ENCODE results near the gene GALNT18. TPM values are rescaled to one million over a fixed set of nuclear protein-coding genes. Genes with fewer than 3 reads are reported as not detected.

Gene GALNT18
- total and polyA plus RNA-seq, 4 donors, result 17.7 to 109 (median 63.7) TPM

- no peak for TF ChIP-seq CTCF (IDR thresholded peaks at IDR 0.05; ENCODE audit: control extremely low read depth, extremely low read depth)
- no peak for ATAC-seq (ENCODE audit: insufficient read depth, low FRiP score)
Observed at GRCh38 chr11:11239959-11240358, 381.8 kb downstream of the GALNT18 start.

GRCh38 chr11:11237070-11237832 lies 384.6 kb downstream of the GALNT18 start:
- no peak for TF ChIP-seq CTCF (IDR thresholded peaks at IDR 0.05; ENCODE audit: control extremely low read depth, extremely low read depth)
- ATAC-seq (ENCODE audit: insufficient read depth, low FRiP score) (no peak), DNase-seq (peak; percentile 54 to 86 (median 85))
- Histone ChIP-seq H3K36me3 (ENCODE audit: control insufficient read depth in 4 of 4, insufficient read depth in 4 of 4, low read length in 4 of 4) (no peaks in the 10 kb centered on the region), H3K9me3 (ENCODE audit: control insufficient read depth in 4 of 4, insufficient read depth in 3 of 4, low read length in 3 of 4) (peaks cover 0 to 1% (median 0%) of the 10 kb centered on the region in 4 donors), H3K27ac (ENCODE audit: low read depth in 1 of 2, low read length in 1 of 2) (no peak overlapping the region), H3K4me1 (ENCODE audit: control insufficient read depth in 5 of 5, insufficient read depth in 5 of 5, low read length in 5 of 5) (peaks cover 0 to 28% (median 3%) of the 10 kb centered on the region in 5 donors), H3K9ac (ENCODE audit: insufficient read depth in 1 of 2, low read length in 2 of 2) (no peak overlapping the region), H3K27me3 (ENCODE audit: control insufficient read depth in 3 of 3, insufficient read depth in 3 of 3, low read length in 2 of 3) (no peaks in the 10 kb centered on the region), H3K4me3 (no peak overlapping the region)
- 77 to 86% methylated on average over 7 of the region's 7 CpGs for WGBS, 2 donors

More at GRCh38 chr11:11239959-11240358, 381.8 kb downstream of the GALNT18 start:
- Histone ChIP-seq H3K9ac (ENCODE audit: insufficient read depth in 1 of 2, low read length in 2 of 2) (no peak overlapping the region), H3K9me3 (ENCODE audit: control insufficient read depth in 4 of 4, insufficient read depth in 3 of 4, low read length in 3 of 4) (peaks cover 0 to 1% (median 0%) of the 10 kb centered on the region in 4 donors), H3K4me1 (ENCODE audit: control insufficient read depth in 5 of 5, insufficient read depth in 5 of 5, low read length in 5 of 5) (peaks cover 1 to 50% (median 13%) of the 10 kb centered on the region in 5 donors), H3K4me3 (no peak overlapping the region), H3K27ac (ENCODE audit: low read depth in 1 of 2, low read length in 1 of 2) (no peak overlapping the region), H3K27me3 (ENCODE audit: control insufficient read depth in 3 of 3, insufficient read depth in 3 of 3, low read length in 2 of 3) (no peaks in the 10 kb centered on the region), H3K36me3 (ENCODE audit: control insufficient read depth in 4 of 4, insufficient read depth in 4 of 4, low read length in 4 of 4) (no peaks in the 10 kb centered on the region)
- no peak for DNase-seq
- WGBS, 2 donors, result 86 to 89% methylated on average over 1 of the region's 1 CpG

GRCh38 chr11:11236498-11237059 lies 385.2 kb downstream of the GALNT18 start:
- ATAC-seq (ENCODE audit: insufficient read depth, low FRiP score), result no peak
- peaks cover 0 to 24% (median 3%) of the 10 kb centered on the region in 5 donors for H3K4me1 ChIP-seq (ENCODE audit: control insufficient read depth in 5 of 5, insufficient read depth in 5 of 5, low read length in 5 of 5)
- H3K27ac ChIP-seq (ENCODE audit: low read depth in 1 of 2, low read length in 1 of 2), result no peak overlapping the region
- DNase-seq, result no peak
- 74 to 79% methylated on average over 4 of the region's 4 CpGs for WGBS, 2 donors
- H3K4me3 ChIP-seq, result no peak overlapping the region
- TF ChIP-seq CTCF (IDR thresholded peaks at IDR 0.05; ENCODE audit: control extremely low read depth, extremely low read depth), result no peak
- peaks cover 0 to 1% (median 0%) of the 10 kb centered on the region in 4 donors for H3K9me3 ChIP-seq (ENCODE audit: control insufficient read depth in 4 of 4, insufficient read depth in 3 of 4, low read length in 3 of 4)
- H3K27me3 ChIP-seq (ENCODE audit: control insufficient read depth in 3 of 3, insufficient read depth in 3 of 3, low read length in 2 of 3), result no peaks in the 10 kb centered on the region
- no peak overlapping the region for H3K9ac ChIP-seq (ENCODE audit: insufficient read depth in 1 of 2, low read length in 2 of 2)
- no peaks in the 10 kb centered on the region for H3K36me3 ChIP-seq (ENCODE audit: control insufficient read depth in 4 of 4, insufficient read depth in 4 of 4, low read length in 4 of 4)
